ENCODE data around the gene SMIM44.
"Not testable (repeated sequence)": the region's sequence is repeated elsewhere in the genome, so short reads cannot be mapped to it uniquely, and the experiment has no call there.

Gene SMIM44

GRCh38 chr19:3483226-3483628 is at the start of gene SMIM44:
Gene SMIM44, minus strand, starts transcription at chr19:3483441. Its CDS starts 38 bp downstream, at chr19:3483403.
- intact Hi-C loops (cut with DNase I; ENCODE audit: low total_unique reads), result no loop called here
- no peak within 1 kb of the TSS for H3K4me3 ChIP-seq
- peaks cover 0 to 9% (median 3%) of the 10 kb centered on the region in 4 donors for H3K4me1 ChIP-seq
- H3K27me3 ChIP-seq, result peaks cover 3 to 62% of the 10 kb centered on the region in 2 donors
- no peak within 1 kb of the TSS for H3K27ac ChIP-seq
- no peaks in the 10 kb centered on the region for H3K36me3 ChIP-seq
- H3K9me3 ChIP-seq, result no peaks in the 10 kb centered on the region
- DNase-seq, result no peak
- TF ChIP-seq CTCF (IDR thresholded peaks at IDR 0.05), result no peak

GRCh38 chr19:3533033-3533432 is 49.8 kb upstream of the SMIM44 start:
- peaks cover 45 to 71% (median 60%) of the 10 kb centered on the region in 3 donors for H3K36me3 ChIP-seq
- intact Hi-C loops (cut with DNase I; ENCODE audit: low total_unique reads), result loop anchor here (10.0 kb wide), 1 partner anchor 432 kb away; no protein-coding TSS in a partner anchor

GRCh38 chr19:3532154-3532786 is 49.0 kb upstream of the SMIM44 start:
- intact Hi-C loops (cut with DNase I; ENCODE audit: low total_unique reads), result loop anchor here (10.0 kb wide), 1 partner anchor 433 kb away; no protein-coding TSS in a partner anchor
- Histone ChIP-seq H3K27ac (no peak overlapping the region), H3K4me3 (no peak overlapping the region), H3K9me3 (no peaks in the 10 kb centered on the region), H3K4me1 (peaks cover 0 to 13% (median 0%) of the 10 kb centered on the region in 4 donors), H3K36me3 (peaks cover 53 to 75% (median 68%) of the 10 kb centered on the region in 3 donors), H3K27me3 (no peaks in the 10 kb centered on the region)
- TF ChIP-seq CTCF (IDR thresholded peaks at IDR 0.05), result no peak
- no peak for DNase-seq

More at GRCh38 chr19:3533033-3533432, 49.8 kb upstream of the SMIM44 start:
- no peak for TF ChIP-seq CTCF (IDR thresholded peaks at IDR 0.05)
- Histone ChIP-seq H3K4me3 (no peak overlapping the region), H3K9me3 (no peaks in the 10 kb centered on the region), H3K27me3 (no peaks in the 10 kb centered on the region), H3K4me1 (peaks cover 0 to 16% (median 0%) of the 10 kb centered on the region in 4 donors), H3K27ac (no peak overlapping the region)
- DNase-seq, result no peak

GRCh38 chr19:3531716-3532115 is 48.5 kb upstream of the SMIM44 start:
- intact Hi-C loops (cut with DNase I; ENCODE audit: low total_unique reads), result loop anchor here (10.0 kb wide), 1 partner anchor 433 kb away; no protein-coding TSS in a partner anchor
- no peak for DNase-seq
- Histone ChIP-seq H3K4me1 (peaks cover 0 to 7% (median 0%) of the 10 kb centered on the region in 4 donors), H3K9me3 (no peaks in the 10 kb centered on the region), H3K36me3 (peaks cover 56 to 81% (median 73%) of the 10 kb centered on the region in 3 donors), H3K27ac (no peak overlapping the region), H3K4me3 (no peak overlapping the region), H3K27me3 (no peaks in the 10 kb centered on the region)
- no peak for TF ChIP-seq CTCF (IDR thresholded peaks at IDR 0.05)

GRCh38 chr19:3530389-3530788 is 47.1 kb upstream of the SMIM44 start:
- Histone ChIP-seq H3K9me3 (no peaks in the 10 kb centered on the region), H3K27ac (no peak overlapping the region), H3K36me3 (peaks cover 59 to 82% (median 77%) of the 10 kb centered on the region in 3 donors), H3K4me3 (no peak overlapping the region), H3K4me1 (no peaks in the 10 kb centered on the region), H3K27me3 (no peaks in the 10 kb centered on the region)
- intact Hi-C loops (cut with DNase I; ENCODE audit: low total_unique reads), result loop anchor here (10.0 kb wide), 1 partner anchor 434 kb away; no protein-coding TSS in a partner anchor
- TF ChIP-seq CTCF (IDR thresholded peaks at IDR 0.05), result no peak
- no peak for DNase-seq

GRCh38 chr19:3529299-3529698 is 46.1 kb upstream of the SMIM44 start:
- H3K27ac ChIP-seq; H3K4me1 ChIP-seq; H3K4me3 ChIP-seq; DNase-seq; H3K9me3 ChIP-seq; H3K27me3 ChIP-seq; intact Hi-C loops (cut with DNase I; ENCODE audit: low total_unique reads): not testable (repeated sequence)
- H3K36me3 ChIP-seq, result peaks cover 56 to 80% (median 76%) of the 10 kb centered on the region in 3 donors

Data from tibial artery (tissue), 4 donors.